ENCODE measurements around the gene TUSC2. TPM values are rescaled to one million over a fixed set of nuclear protein-coding genes. Genes with fewer than 3 reads are reported as not detected.

The TUSC2 gene
- total RNA-seq, 1 experiment from 2014 or later, result 34.0 TPM

- POLR2A ChIA-PET, result interaction anchor here (0.6 kb wide), 1 partner anchor 12 kb away, joined by 3 read pairs; no protein-coding TSS in a partner anchor
- peaks cover 20 to 21% of the 10 kb centered on the region in 2 experiments; a peak in 3 of 4 replicates for H3K36me3 ChIP-seq (ENCODE audit: control insufficient read depth in 1 of 2, insufficient read depth in 2 of 2, low read length in 2 of 2)
- intact Hi-C loops (cut with micrococcal nuclease), result loop anchor here (2.0 kb wide), 1 partner anchor 65 kb away; no protein-coding TSS in a partner anchor
- no peak for DNase-seq (ENCODE audit: low read depth, low spot score)
- H4K20me1 ChIP-seq (ENCODE audit: insufficient read depth), result no peaks in the 10 kb centered on the region
- RAD21 ChIA-PET (ENCODE audit: low non-redundant PET in 1 of 2, low total read pairs in 2 of 2, uncharacterized antibody in 2 of 2, unreplicated experiment in 2 of 2), result no interaction called here
- no peaks in the 10 kb centered on the region for H3K27me3 ChIP-seq (ENCODE audit: insufficient read depth, low read length)
- no peaks in the 10 kb centered on the region for H3K9me3 ChIP-seq (ENCODE audit: control insufficient read depth in 1 of 2, insufficient read depth in 1 of 2, low read depth in 1 of 2, low read length in 2 of 2)
- H3K9ac ChIP-seq (ENCODE audit: low read length), result no peak overlapping the region
- no TSS peak for BruUV-seq (replicated peaks)
- ATAC-seq, result no peak
- H3K27ac ChIP-seq (ENCODE audit: low read depth, low read length), result no peak overlapping the region
- H3K4me1 ChIP-seq (ENCODE audit: control insufficient read depth in 1 of 2, insufficient read depth in 2 of 2, low read length in 2 of 2), result peaks cover 23 to 47% of the 10 kb centered on the region in 2 experiments
- no peaks in the 10 kb centered on the region for H3K9me2 ChIP-seq (ENCODE audit: insufficient read depth)
- CTCF ChIA-PET, result interaction anchor here (1.3 to 1.8 kb wide), 2 partner anchors 33 to 56 kb away, joined by 4 to 8 read pairs; partner anchors contain the start of genes IFRD2 and SEMA3B
- no peak overlapping the region for H3K4me3 ChIP-seq (replicated peaks in 1 of 2; ENCODE audit: low read depth in 1 of 2, low read length in 2 of 2)
- peaks cover 33% of the 10 kb centered on the region for H3K79me2 ChIP-seq (ENCODE audit: insufficient read depth, low read length)
- H3K4me2 ChIP-seq (ENCODE audit: low read length), result no peak overlapping the region
- no peak for TF ChIP-seq SIN3A (IDR thresholded peaks at IDR 0.05; ENCODE audit: low read depth)
- TF ChIP-seq ZNF274 (IDR thresholded peaks at IDR 0.05; ENCODE audit: low read depth, low read length), result no peak
- no peak for TF ChIP-seq REST (IDR thresholded peaks at IDR 0.05; ENCODE audit: low read depth)
- no peak for TF ChIP-seq CEBPB (IDR thresholded peaks at IDR 0.05; ENCODE audit: low read depth)
- no peak for TF ChIP-seq ATF3 (IDR thresholded peaks at IDR 0.05)
- no peak for TF ChIP-seq YY1 (IDR thresholded peaks at IDR 0.05; ENCODE audit: extremely low read depth, insufficient replicate concordance, low read depth, low read length)
- no peak for TF ChIP-seq SRF (IDR thresholded peaks at IDR 0.05; ENCODE audit: low read depth)
- no peak for TF ChIP-seq ZFX (IDR thresholded peaks at IDR 0.05)
- TF ChIP-seq RAD21 (IDR thresholded peaks at IDR 0.05; ENCODE audit: low read depth), result no peak
- TF ChIP-seq CTCF (IDR thresholded peaks at IDR 0.05 in 2 of 3, conservative IDR thresholded peaks at IDR 0.05 in 1 of 3; ENCODE audit: borderline replicate concordance in 1 of 3, insufficient read depth in 1 of 3, low read depth in 2 of 3, low read length in 2 of 3), result no peak
- TF ChIP-seq ELF1 (IDR thresholded peaks at IDR 0.05; ENCODE audit: borderline replicate concordance, low read depth), result no peak
- no peak for TF ChIP-seq FOSL1 (IDR thresholded peaks at IDR 0.05; ENCODE audit: low read depth)
- no peak for TF ChIP-seq EZH2 (IDR thresholded peaks at IDR 0.05)
- no peak for TF ChIP-seq EZH2phosphoT487 (IDR thresholded peaks at IDR 0.05; ENCODE audit: borderline replicate concordance)
- no peak for TF ChIP-seq JUND (IDR thresholded peaks at IDR 0.05)
- no peak for TF ChIP-seq POLR2A (IDR thresholded peaks at IDR 0.05; ENCODE audit: borderline replicate concordance, extremely low read depth, insufficient read depth, insufficient read length)
- no peak overlapping the region for H2AFZ ChIP-seq (ENCODE audit: low read depth, low read length, poor library complexity, severe bottlenecking)
These were observed 2.4 kb downstream of the TUSC2 start for GRCh38 chr3:50325497-50326181.
